NCI-H524 treated with DMSO at 0.1 percent for 48 hours (cell line): ENCODE results near the gene DHDH.

Experiments used
- DNase-seq: peaks from one replicate; lab custom pipeline; 2025; lab: John Stamatoyannopoulos, UW

The DHDH gene

DNA sequence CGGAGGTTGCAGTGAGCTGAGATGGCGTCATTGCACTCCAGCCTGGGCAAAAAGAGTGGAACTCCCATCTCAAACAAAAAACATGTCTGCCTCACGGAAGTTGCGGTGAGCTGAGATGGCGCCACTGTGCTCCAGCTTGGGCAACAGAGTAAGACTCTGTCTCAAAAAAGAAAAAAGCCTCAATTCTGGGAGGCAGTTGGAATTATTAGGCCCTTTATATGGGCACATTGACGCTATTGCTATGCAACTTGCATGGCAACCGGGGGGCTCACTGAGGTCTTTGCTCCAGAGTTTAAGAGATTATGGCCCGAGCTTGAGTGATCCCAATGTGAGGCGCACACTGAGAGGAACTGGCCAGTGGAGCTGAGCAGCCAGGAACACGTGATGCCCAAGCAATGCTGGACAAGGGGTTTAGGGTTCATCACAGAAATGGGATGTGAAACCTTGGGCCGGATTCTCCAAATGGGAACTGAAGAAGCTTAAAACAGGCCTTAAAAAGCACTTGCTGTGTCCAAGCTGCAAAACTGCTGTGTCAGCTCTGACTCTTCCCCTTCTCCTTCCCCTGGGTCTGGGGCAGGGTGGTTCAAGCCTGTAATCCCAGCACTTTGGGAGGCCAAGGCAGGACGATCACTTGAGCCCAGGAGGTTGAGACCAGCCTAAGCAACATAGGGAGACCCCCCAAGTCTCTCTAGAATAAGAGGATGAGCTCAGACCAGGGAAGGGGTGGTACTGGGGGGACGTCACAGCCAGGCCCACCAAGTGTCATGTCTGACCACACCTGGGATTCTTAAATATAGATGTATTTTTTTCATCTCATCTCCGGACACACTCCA lies 34.1 kb downstream of the DHDH start:
- no peak for DNase-seq

DNA sequence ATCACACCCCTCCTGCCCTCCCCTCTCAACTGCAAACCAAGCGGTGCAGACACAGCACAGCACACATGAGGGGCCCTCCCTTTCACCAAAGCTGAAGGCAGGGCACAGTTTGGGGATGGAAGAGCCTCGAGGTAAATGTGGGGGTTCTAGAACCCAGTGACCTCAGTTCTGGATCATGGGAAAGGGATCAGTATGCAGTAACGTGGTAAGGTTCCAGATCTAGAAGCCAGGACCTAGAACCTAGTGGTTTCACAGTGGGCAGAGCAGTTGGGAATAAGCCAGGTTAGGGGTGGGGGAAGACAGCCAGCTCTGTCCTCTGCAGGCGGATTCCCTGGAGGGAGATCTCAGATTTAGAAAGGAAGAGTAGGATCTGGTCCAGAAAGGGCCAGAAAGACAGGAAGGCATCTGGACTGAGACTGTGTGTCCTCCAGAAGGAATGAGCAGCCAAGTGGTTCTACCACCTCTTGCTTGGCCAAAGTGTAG lies 34.7 kb downstream of the DHDH start:
- no peak for DNase-seq

DNA sequence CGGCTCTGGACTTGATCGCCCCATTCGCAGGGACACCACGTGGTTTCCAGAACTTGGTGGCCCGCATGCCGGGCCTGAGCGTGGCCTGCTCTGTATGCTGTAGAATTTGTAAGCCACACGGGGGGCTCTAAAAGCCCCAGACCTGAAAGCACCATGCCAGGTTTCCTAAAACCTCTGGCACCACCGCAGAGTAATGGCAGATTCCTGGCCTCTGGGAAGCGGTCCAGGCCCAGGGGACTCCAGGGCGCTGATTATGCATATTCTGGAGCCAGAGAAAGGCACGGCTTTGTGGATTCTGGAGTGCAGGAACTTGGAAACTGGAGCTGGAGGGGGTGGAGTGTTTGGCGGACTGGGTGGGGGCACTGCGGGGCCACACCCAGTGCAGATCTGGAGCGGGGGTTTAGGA lies 35.3 kb downstream of the DHDH start:
- DNase-seq = no peak

DNA sequence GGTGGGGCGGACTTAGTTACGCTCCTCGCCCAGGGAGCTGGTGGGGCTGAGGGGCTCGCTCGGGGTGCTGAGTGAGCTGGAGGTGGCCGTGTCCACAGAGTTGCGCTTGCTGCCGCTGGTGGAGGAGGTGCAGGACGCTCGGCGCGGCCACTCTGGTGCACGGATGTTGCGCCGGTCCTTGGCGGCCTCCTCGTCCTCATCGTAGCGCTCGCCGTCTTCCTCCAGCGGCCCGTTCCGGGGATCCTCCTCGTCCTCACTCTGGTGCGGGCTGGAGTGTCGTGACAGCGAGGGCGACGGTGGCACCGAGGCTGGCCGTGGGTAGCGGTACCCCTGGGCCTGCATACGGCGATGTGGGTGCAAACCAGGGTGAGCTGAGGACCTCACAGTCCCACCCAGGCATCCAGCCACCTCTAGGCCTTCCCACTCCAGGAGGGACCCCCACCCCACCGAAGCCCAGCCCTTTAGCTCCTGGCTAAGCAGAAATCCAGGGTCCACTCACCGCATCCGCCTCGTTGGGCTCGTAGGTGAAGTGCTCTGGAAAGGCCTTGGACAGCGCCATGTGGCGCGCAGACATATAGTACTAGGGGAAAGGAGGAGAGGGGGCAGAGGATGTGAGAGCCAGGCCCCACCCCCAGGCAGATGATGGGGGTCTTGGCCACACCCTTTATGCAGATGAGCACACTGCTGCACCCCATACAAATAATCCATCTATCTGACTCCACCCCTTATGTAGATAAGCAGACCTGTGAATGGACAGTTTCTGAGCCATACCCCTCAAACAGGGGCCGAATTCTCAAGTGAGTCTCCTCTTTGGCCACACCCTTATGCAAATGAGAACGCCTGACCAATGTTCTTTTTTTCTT lies 36.0 kb downstream of the DHDH start:
- no peak for DNase-seq

DNA sequence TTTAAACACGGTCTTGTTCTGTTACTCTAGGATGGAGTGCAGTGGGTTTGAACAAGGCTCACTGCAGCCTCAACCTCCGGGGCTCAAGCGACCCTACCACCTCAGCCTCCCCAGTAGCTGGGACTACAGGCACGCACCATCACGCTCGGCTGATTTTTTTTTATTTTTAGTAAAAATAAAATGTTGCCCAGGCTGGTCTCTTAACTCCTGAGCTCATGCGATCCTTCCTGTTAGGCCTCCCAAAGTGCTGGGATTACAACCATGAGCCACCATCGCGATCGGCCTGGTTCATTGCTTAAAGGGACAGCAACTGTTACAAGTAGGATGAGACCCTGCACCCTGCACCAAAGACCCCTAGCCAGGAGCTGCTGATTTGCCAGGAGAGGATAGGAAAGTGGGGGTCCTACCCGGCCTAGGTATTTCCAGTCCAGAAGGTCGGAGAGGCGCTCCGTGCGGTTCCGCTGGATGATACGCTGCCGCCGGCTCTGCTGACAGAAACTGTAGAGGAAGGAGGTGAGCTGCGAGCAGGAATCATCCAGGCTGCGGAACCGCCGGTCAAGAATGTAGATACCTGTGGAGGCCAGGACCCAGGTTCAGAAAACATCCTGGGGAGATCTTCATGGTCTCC lies 36.8 kb downstream of the DHDH start:
- no peak for DNase-seq

DNA sequence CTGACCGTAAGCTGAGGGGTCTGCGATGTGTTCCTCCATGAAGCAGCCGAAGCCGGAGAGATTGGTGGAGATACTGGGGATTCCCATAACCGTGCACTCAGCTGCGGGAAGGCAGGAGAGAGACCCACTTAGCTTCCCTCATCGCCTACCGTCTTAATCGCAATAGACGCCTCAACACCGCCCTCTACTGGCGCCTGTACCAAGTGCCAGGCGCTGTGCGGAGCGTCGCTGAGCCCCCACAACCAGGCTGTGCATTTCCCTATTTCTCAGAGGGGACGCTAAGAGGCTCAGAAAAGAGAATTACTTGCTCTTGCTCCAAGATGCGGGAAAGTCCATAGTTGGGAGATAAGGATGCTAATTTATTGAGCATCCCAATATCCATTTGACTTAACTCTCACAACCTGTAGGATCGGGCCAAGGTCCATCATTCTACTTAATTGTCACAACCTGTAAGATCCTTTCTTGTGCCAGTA lies 37.5 kb downstream of the DHDH start:
- peak; percentile 38 for DNase-seq

- peak; percentile 8 for DNase-seq
These were observed 42.7 kb downstream of the DHDH start for GRCh38 chr19:48975947-48976847.

DNA sequence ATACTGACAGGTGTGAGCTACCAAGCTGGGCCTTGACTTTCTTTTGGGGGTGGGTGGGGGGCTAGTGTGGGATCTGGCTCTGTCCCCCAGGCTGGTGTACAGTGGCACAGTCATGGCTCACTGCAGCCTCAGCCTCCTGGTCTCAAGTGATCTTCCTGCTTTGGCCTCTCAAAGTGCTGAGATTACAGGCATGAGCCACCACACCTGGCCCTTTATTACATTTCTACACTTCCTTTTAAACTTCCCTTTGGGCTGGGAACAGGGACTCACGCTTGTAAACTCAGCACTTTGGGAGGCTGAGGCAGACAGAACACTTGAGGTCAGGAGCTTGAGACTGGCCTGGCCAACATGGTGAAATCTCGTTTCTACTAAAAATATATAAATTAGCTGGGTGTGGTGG lies 43.6 kb downstream of the DHDH start:
- no peak for DNase-seq

DNA sequence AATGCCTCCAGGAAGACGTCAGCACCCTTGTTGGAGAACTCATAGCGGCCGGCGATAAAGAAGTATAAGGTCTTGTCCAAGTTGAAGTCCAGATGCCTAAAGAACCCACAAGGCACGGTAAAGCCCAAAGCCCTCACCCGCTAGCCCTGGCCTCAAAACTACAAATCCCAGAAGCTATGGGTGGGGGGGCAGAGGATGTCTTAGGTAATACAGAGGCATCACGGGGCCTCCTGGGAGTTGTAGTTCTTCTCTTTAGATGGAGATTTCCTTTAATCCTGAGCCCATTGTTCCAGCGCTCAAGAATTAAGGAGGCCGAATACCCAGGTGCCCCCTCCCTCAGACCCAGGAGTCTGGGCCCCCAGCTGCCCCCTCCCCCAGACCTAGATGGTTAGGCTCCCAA lies 48.8 kb downstream of the DHDH start:
- DNase-seq = no peak

- no peak for DNase-seq
These were observed 52.2 kb downstream of the DHDH start for GRCh38 chr19:48985711-48986110.

DNA sequence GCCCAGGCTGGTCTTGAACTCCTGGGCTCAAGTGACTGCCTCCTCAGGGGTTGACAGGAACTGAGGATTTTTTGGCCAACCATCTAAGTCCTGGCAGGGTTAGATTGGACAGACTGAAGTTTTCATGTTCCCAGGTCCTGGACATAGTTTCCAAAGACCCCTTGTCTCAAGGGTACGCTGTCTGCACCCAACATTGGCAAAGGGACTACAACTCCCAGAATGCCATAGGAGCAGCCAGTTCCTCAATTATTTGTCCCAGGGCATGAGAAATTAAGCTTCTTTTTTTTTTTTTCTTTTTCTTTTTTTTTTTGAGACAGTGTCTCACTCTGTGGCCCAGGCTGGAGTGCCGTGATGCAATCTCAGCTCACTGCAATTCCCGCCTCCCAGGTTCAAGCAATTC lies 52.7 kb downstream of the DHDH start:
- no peak for DNase-seq

- no peak for DNase-seq
These were observed 53.8 kb downstream of the DHDH start for GRCh38 chr19:48987323-48987722.

- DNase-seq = no peak
These were observed 54.8 kb downstream of the DHDH start for GRCh38 chr19:48988286-48988685.

DNA sequence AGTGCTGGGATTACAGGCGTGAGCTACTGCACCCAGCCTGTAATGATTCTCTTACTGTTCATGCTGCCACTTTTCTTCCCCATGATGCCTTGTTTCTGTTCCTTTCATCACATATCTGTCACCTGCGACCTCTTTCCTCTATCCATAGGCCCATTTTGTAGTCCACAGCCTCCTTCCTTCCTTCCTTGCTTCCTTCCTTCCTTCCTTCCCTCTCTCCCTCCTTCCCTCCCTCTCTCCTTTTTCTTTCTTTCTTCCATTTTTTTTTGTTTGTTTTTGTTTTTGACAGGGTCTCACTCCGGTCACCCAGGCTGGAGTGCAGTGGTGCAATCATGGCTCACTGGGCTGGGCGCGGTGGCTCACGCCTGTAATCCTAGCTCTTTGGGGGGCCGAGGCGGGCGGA lies 55.4 kb downstream of the DHDH start:
- no peak for DNase-seq

DNA sequence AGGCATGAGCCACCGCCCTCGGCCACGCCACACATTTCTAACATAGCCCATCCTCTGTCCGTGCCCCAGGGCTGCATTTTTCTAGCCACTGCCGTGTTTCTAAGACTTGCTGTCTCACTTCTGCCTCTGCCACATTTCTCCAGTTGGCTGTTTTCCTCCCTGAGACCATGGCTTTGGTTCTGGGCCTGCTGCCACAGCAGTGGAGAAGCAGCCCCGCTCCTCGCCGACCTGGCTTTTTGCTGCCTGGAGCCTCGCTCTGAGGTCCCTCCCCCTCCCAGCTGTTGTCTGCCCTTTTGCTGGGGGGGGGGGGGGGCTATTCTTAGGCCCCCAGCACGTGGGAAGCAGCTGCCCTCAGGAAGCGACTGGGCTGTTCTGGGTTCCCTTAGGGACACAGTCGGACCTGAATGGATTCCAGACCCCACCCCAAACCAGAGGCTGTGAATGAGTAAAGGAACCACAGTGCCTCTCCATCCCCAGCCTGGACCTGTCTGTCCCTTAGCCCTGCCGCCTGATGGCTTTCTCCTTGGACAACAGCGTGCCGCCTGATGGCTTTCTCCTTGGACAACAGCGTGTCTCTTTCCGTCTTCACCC lies 56.3 kb downstream of the DHDH start:
- no peak for DNase-seq

GRCh38 chr19:48990400-48990799 lies 56.9 kb downstream of the DHDH start:
- no peak for DNase-seq

GRCh38 chr19:48991011-48991609 lies 57.6 kb downstream of the DHDH start:
- no peak for DNase-seq

- no peak for DNase-seq
These were observed 58.5 kb downstream of the DHDH start for GRCh38 chr19:48991873-48992580.

DNA sequence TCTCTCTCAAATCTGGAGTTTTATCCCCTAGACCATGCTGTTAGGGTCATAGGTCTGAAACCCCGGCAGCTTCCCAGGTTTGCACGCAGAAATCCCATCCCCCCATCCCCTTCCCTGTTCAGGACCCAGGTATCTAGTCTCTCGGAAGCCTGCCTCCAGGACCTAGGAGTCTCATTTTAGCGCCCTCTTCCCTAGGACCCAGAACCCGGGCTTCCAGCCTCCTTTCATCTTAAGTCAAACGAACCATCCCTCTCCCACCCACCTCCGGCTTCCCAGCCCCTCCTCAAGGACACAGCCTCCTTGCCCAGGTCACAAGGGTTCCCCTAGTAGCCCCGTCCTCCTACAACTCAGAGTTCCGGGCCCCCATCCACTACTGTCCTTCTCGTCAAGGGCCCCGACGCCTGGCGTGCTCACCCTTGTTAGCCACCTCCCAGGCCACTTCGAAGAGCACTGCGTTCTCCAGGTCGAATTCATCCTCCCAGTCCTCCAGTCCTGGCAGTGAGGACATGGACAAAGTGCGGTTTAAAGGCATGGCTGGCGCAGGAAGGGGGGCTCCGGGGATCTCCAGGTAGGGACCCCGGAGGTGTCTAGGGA lies 59.2 kb downstream of the DHDH start:
- DNase-seq = no peak
